IMR-90 (cell line): Measurements from ENCODE around the gene NXPH4. TPM values are rescaled to one million over a fixed set of nuclear protein-coding genes. Genes with fewer than 3 reads are reported as not detected.

ENCODE experiments used
- ATAC-seq: fragments of 200-7000 bp; cut with Tn5 transposase; 2 replicates; pipeline ENCODE4 v1.9.1; 2020; ENCODE audit warnings: low read depth, mild to moderate bottlenecking, moderate library complexity
- BruUV-seq: library from RNA; stranded (reverse); fragments of 400-500 nt; replicated peaks from 2 replicates; lab custom pipeline; 2021; lab: Mats Ljungman, UMichigan
- CTCF ChIA-PET: fragments of 300-600 bp; formaldehyde crosslinking; extraction: SDS; loops from one replicate; lab custom pipeline; 2021; ENCODE audit warnings: antibody characterized with exemption; lab: Yijun Ruan, JAX
- POLR2A ChIA-PET: fragments of 300-600 bp; sonication (Branson Sonifier 250); formaldehyde crosslinking; loops from one replicate; lab custom pipeline; 2022; ENCODE audit warnings: antibody characterized with exemption; ENCODE audit not compliant: unreplicated experiment; lab: Charles Lee
- DNase-seq: peaks from one replicate; pipeline ENCODE4 v3.0.0; 2013
- H2AFZ ChIP-seq: replicated peaks from 2 replicates; pipeline ENCODE3; 2013; ENCODE audit warnings: low read length, mild to moderate bottlenecking; ENCODE audit not compliant: poor library complexity
- H2AK5ac ChIP-seq: 2 replicates; pipeline ENCODE4 v1.6.1; 2013; ENCODE audit warnings: low read depth, low read length, inconsistent platforms
- H2AK9ac ChIP-seq: replicated peaks from 2 replicates; pipeline ENCODE3; 2013; ENCODE audit warnings: mild to moderate bottlenecking, low read depth, low read length, moderate library complexity; ENCODE audit not compliant: poor library complexity
- H2BK120ac ChIP-seq: 2 replicates; pipeline ENCODE4 v1.6.1; 2013; ENCODE audit warnings: low read depth, low read length, inconsistent platforms
- H2BK15ac ChIP-seq: 3 replicates; pipeline ENCODE4 v1.6.1; 2013; ENCODE audit warnings: low read depth, low read length, inconsistent platforms
- H2BK20ac ChIP-seq: 2 replicates; pipeline ENCODE4 v1.6.1; 2013; ENCODE audit warnings: low read depth, mild to moderate bottlenecking, inconsistent platforms, low read length, moderate library complexity
- H2BK5ac ChIP-seq: 2 replicates; pipeline ENCODE4 v1.6.1; 2013; ENCODE audit warnings: mild to moderate bottlenecking, low read depth, low read length, inconsistent platforms; ENCODE audit not compliant: poor library complexity, severe bottlenecking
- H3K14ac ChIP-seq: replicated peaks from 2 replicates; pipeline ENCODE4 v1.6.1; 2013; ENCODE audit warnings: low read depth, low read length, inconsistent platforms
- H3K18ac ChIP-seq: 2 replicates; pipeline ENCODE4 v1.6.1; 2013; ENCODE audit warnings: low read depth, low read length, control low read depth
- H3K23ac ChIP-seq: 2 replicates; pipeline ENCODE4 v1.6.1; 2013; ENCODE audit warnings: low read depth, low read length, inconsistent platforms
- H3K27ac ChIP-seq: 2 replicates; pipeline ENCODE4 v1.5.1; 2013; ENCODE audit warnings: mild to moderate bottlenecking, control low read depth, low read length; ENCODE audit not compliant: insufficient read depth
- H3K27me3 ChIP-seq: 2 replicates; pipeline ENCODE4 v1.6.1; 2013; ENCODE audit warnings: low read length; ENCODE audit not compliant: control insufficient read depth, insufficient read depth
- H3K36me3 ChIP-seq: 2 replicates; pipeline ENCODE4 v1.6.1; 2013; ENCODE audit warnings: low read length, mixed read lengths; ENCODE audit not compliant: control insufficient read depth, insufficient read depth
- H3K4ac ChIP-seq: 2 replicates; pipeline ENCODE4 v1.6.1; 2013; ENCODE audit warnings: low read depth, low read length, inconsistent platforms
- H3K4me1 ChIP-seq: 2 replicates; pipeline ENCODE4 v1.6.1; 2013; ENCODE audit warnings: low read length, mixed read lengths; ENCODE audit not compliant: control insufficient read depth, insufficient read depth
- H3K4me2 ChIP-seq: 2 replicates; pipeline ENCODE4 v1.6.1; 2013; ENCODE audit warnings: low read depth, mild to moderate bottlenecking, control low read depth, low read length, moderate library complexity
- H3K4me3 ChIP-seq: 2 replicates; pipeline ENCODE4 v1.5.1; 2013; ENCODE audit warnings: low read depth, mild to moderate bottlenecking, control low read depth, low read length, moderate library complexity; ENCODE audit not compliant: insufficient read depth
- H3K56ac ChIP-seq: 2 replicates; pipeline ENCODE4 v1.6.1; 2013; ENCODE audit warnings: low read length, inconsistent platforms; ENCODE audit not compliant: insufficient read depth; ENCODE audit errors: extremely low read depth
- H3K79me1 ChIP-seq, 2 experiments: 2 replicates each; pipeline ENCODE4 v1.6.1; 2013; ENCODE audit warnings: low read length in 2 of 2, inconsistent platforms in 1 of 2, low read depth in 1 of 2
- H3K9ac ChIP-seq: 2 replicates; pipeline ENCODE4 v1.6.1; 2013; ENCODE audit warnings: low read depth, low read length, control low read depth
- H3K9me1 ChIP-seq: 2 replicates; pipeline ENCODE4 v1.6.1; 2013; ENCODE audit warnings: low read length, inconsistent platforms; ENCODE audit not compliant: insufficient read depth
- H3K9me3 ChIP-seq: 2 replicates; pipeline ENCODE4 v1.6.1; 2013; ENCODE audit warnings: low read length; ENCODE audit not compliant: control insufficient read depth, insufficient read depth
- H4K20me1 ChIP-seq: 2 replicates; pipeline ENCODE4 v1.6.1; 2013; ENCODE audit warnings: low read length, inconsistent platforms; ENCODE audit not compliant: insufficient read depth
- H4K5ac ChIP-seq: 2 replicates; pipeline ENCODE4 v1.6.1; 2013; ENCODE audit warnings: mild to moderate bottlenecking, low read depth, low read length, control low read depth
- H4K8ac ChIP-seq, 2 experiments: 2 replicates each; pipeline ENCODE4 v1.6.1; 2013; ENCODE audit warnings: low read depth in 2 of 2, low read length in 2 of 2, control low read depth in 1 of 2, inconsistent platforms in 1 of 2
- H4K91ac ChIP-seq: 2 replicates; pipeline ENCODE4 v1.6.1; 2013; ENCODE audit warnings: low read depth, low read length, inconsistent platforms; ENCODE audit not compliant: insufficient read depth
- BHLHE40 ChIP-seq: fragments of 150-350 bp; IDR thresholded peaks from 2 replicates; pipeline ENCODE4 v1.6.1; 2016; ENCODE audit warnings: mild to moderate bottlenecking, low read depth, low read length
- CEBPB ChIP-seq: IDR thresholded peaks from 2 replicates; pipeline ENCODE4 v1.6.1; 2012; ENCODE audit warnings: low read depth, low read length, improper control_type of control experiment
- CHD1 ChIP-seq: IDR thresholded peaks from 2 replicates; pipeline ENCODE4 v1.6.1; 2012; ENCODE audit warnings: low read depth, low read length, improper control_type of control experiment
- FOS ChIP-seq: fragments of 150-350 bp; IDR thresholded peaks from 2 replicates; pipeline ENCODE4 v1.6.1; 2016; ENCODE audit warnings: low read depth, low read length
- MAFK ChIP-seq: IDR thresholded peaks from 2 replicates; pipeline ENCODE4 v1.6.1; 2012; ENCODE audit warnings: low read depth, low read length, improper control_type of control experiment
- MAZ ChIP-seq: IDR thresholded peaks from 2 replicates; pipeline ENCODE4 v1.6.1; 2012; ENCODE audit warnings: low read depth, mild to moderate bottlenecking, low read length, improper control_type of control experiment, moderate library complexity, borderline replicate concordance
- MXI1 ChIP-seq: IDR thresholded peaks from 2 replicates; pipeline ENCODE4 v1.6.1; 2012; ENCODE audit warnings: low read depth, mild to moderate bottlenecking, low read length, moderate library complexity, borderline replicate concordance
- NFE2L2 ChIP-seq: fragments of 150-350 bp; IDR thresholded peaks from 2 replicates; pipeline ENCODE4 v1.6.1; 2016; ENCODE audit warnings: low read depth, mild to moderate bottlenecking, low read length
- POLR2A ChIP-seq: IDR thresholded peaks from 2 replicates; pipeline ENCODE4 v1.6.1; 2012; ENCODE audit warnings: mild to moderate bottlenecking, low read depth, low read length
- RAD21 ChIP-seq: IDR thresholded peaks from 2 replicates; pipeline ENCODE4 v1.6.1; 2012; ENCODE audit warnings: low read length, improper control_type of control experiment
- RCOR1 ChIP-seq: IDR thresholded peaks from 2 replicates; pipeline ENCODE4 v1.6.1; 2012; ENCODE audit warnings: mild to moderate bottlenecking, low read length, improper control_type of control experiment; ENCODE audit not compliant: insufficient replicate concordance
- RFX5 ChIP-seq: IDR thresholded peaks from 2 replicates; pipeline ENCODE4 v1.8.0; 2012; ENCODE audit warnings: low read depth, mild to moderate bottlenecking, low read length, moderate library complexity
- SMC3 ChIP-seq: fragments of 150-350 bp; IDR thresholded peaks from 2 replicates; pipeline ENCODE4 v1.6.1; 2016; ENCODE audit warnings: low read depth, mild to moderate bottlenecking, antibody characterized with exemption, low read length, moderate library complexity
- WGBS, 2 experiments: methylation state at CpG; one replicate each; pipeline versions ENCODE4 v1.1.5 to v1.1.7; 2013; ENCODE audit warnings: missing lambda C conversion rate in 2 of 2; ENCODE audit not compliant: insufficient read length in 1 of 2; ENCODE audit errors: extremely low coverage in 2 of 2; 5-methylcytosine and 5-hydroxymethylcytosine counted together
- dilution Hi-C: fragments of 300-500 bp; cut with HindIII; formaldehyde crosslinking; loops from one replicate; pipeline ENCODE4 v1.14.3; 2018; ENCODE audit warnings: low sequenced_read_pairs; ENCODE audit not compliant: unreplicated experiment
- in situ Hi-C: fragments of 300-500 bp; cut with MboI; formaldehyde crosslinking; loops from 3 replicates; pipeline ENCODE4 v1.14.3; 2019; ENCODE audit warnings: low sequenced_read_pairs, inconsistent platforms, mixed read lengths
- intact Hi-C: fragments of 100-400 bp; cut with micrococcal nuclease; formaldehyde crosslinking; loops from 2 replicates; pipeline ENCODE4 v1.10.0; 2022
- polyA plus RNA-seq, 3 experiments: library from polyadenylated mRNA; depleted of rRNA; stranded (reverse); fragments of >200 nt; gene quantifications; 2 replicates each; pipeline ENCODE4 v1.2.3, GENCODE V29; 2012; ENCODE audit warnings: low replicate concordance in 1 of 3
- total RNA-seq: library from RNA; depleted of rRNA; stranded (reverse); fragments of >200 nt; gene quantifications from 2 replicates; pipeline ENCODE4 v1.2.3, GENCODE V29; 2012
- TF ChIP-seq, protein P1 (sequence below): fragments of 150-350 bp; IDR thresholded peaks from 2 replicates; pipeline ENCODE4 v1.6.1; 2016; ENCODE audit warnings: low read depth, mild to moderate bottlenecking, low read length, moderate library complexity, borderline replicate concordance
- TF ChIP-seq, protein P2 (sequence below): conservative IDR thresholded peaks from 2 replicates; pipeline ENCODE4 v1.5.1; 2012; ENCODE audit warnings: mild to moderate bottlenecking, low read depth, low read length, improper control_type of control experiment
- TF ChIP-seq, protein P3 (sequence below): fragments of 150-350 bp; IDR thresholded peaks from 2 replicates; pipeline ENCODE4 v1.6.1; 2017; ENCODE audit warnings: mild to moderate bottlenecking, antibody characterized with exemption, low read length, low read depth

The NXPH4 gene
- total and polyA plus RNA-seq, 2 of the 4 experiments (the other 2 are of a cell fraction) = 0.36 to 3.8 TPM

DNA sequence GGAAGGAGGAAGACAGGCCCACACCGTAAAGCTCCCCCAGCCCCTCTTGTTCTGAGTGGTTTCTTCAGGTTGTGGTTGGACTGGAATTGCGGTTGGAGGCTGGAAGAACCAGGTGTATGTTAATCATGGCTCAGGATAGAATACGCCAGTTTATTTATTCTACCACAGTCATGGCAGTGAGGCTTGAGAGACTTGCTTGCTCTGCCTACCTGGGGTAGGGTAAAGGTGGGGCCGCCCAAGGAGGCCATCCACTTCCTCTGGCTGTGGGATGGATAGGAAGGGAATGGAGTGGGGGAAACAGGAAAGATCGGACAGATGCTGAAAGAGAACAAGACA lies 21.0 kb downstream of the NXPH4 start:
- Histone ChIP-seq H4K20me1 (peaks cover 35% of the 10 kb centered on the region; the same call in 1 of the 2 replicates), H4K5ac (no peak overlapping the region), H3K4ac (no peak overlapping the region), H2AFZ (no peak overlapping the region), H3K9ac (no peak overlapping the region), H3K4me1 (peaks cover 12% of the 10 kb centered on the region), H4K8ac (no peak overlapping the region), H4K91ac (no peak overlapping the region), H2BK15ac (no peak overlapping the region), H3K27me3 (peaks cover 6% of the 10 kb centered on the region; the same call in 1 of the 2 replicates), H3K4me3 (no peak overlapping the region), H3K14ac (no peak overlapping the region), H3K56ac (no peak overlapping the region), H2AK9ac (peak overlapping the region; percentile 11), H3K9me3 (no peaks in the 10 kb centered on the region), H3K4me2 (no peak overlapping the region), H2BK120ac (no peak overlapping the region), H2BK20ac (no peak overlapping the region), H3K18ac (no peak overlapping the region), H3K9me1 (peaks cover 7% of the 10 kb centered on the region; the same call in 1 of the 2 replicates), H2BK5ac (no peak overlapping the region), H3K27ac (no peak overlapping the region), H3K23ac (no peak overlapping the region), H3K36me3 (peaks cover 26% of the 10 kb centered on the region), H3K79me1 (peaks cover 5 to 28% of the 10 kb centered on the region in 2 experiments), H2AK5ac (no peak overlapping the region)
- ATAC-seq (no peak), DNase-seq (no peak)
- BruUV-seq = no TSS peak
- dilution Hi-C loops = no loop called here
- WGBS, 2 experiments = no CpG with 5 or more reads among the region's 5 CpGs
- in situ Hi-C loops = no loop called here
- ChIA-PET CTCF (no interaction called here), POLR2A (no interaction called here)
- TF ChIP-seq, protein P1, sequence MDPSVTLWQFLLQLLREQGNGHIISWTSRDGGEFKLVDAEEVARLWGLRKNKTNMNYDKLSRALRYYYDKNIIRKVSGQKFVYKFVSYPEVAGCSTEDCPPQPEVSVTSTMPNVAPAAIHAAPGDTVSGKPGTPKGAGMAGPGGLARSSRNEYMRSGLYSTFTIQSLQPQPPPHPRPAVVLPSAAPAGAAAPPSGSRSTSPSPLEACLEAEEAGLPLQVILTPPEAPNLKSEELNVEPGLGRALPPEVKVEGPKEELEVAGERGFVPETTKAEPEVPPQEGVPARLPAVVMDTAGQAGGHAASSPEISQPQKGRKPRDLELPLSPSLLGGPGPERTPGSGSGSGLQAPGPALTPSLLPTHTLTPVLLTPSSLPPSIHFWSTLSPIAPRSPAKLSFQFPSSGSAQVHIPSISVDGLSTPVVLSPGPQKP = no peak
- TF ChIP-seq MAZ (no peak), RAD21 (no peak), RFX5 (no peak), BHLHE40 (no peak), RCOR1 (no peak), POLR2A (no peak), CEBPB (no peak), MAFK (no peak), MXI1 (no peak), SMC3 (no peak), FOS (no peak), CHD1 (no peak), NFE2L2 (no peak)
- TF ChIP-seq, protein P2, sequence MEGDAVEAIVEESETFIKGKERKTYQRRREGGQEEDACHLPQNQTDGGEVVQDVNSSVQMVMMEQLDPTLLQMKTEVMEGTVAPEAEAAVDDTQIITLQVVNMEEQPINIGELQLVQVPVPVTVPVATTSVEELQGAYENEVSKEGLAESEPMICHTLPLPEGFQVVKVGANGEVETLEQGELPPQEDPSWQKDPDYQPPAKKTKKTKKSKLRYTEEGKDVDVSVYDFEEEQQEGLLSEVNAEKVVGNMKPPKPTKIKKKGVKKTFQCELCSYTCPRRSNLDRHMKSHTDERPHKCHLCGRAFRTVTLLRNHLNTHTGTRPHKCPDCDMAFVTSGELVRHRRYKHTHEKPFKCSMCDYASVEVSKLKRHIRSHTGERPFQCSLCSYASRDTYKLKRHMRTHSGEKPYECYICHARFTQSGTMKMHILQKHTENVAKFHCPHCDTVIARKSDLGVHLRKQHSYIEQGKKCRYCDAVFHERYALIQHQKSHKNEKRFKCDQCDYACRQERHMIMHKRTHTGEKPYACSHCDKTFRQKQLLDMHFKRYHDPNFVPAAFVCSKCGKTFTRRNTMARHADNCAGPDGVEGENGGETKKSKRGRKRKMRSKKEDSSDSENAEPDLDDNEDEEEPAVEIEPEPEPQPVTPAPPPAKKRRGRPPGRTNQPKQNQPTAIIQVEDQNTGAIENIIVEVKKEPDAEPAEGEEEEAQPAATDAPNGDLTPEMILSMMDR = no peak
- TF ChIP-seq, protein P3, sequence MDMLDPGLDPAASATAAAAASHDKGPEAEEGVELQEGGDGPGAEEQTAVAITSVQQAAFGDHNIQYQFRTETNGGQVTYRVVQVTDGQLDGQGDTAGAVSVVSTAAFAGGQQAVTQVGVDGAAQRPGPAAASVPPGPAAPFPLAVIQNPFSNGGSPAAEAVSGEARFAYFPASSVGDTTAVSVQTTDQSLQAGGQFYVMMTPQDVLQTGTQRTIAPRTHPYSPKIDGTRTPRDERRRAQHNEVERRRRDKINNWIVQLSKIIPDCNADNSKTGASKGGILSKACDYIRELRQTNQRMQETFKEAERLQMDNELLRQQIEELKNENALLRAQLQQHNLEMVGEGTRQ = no peak
- intact Hi-C loops = loop anchor here (5.0 kb wide), 1 partner anchor 170 kb away; no protein-coding TSS in a partner anchor
